Left ventricle myocardium superior (tissue), 1 donor: ENCODE results near the gene TJAP1. TPM values are rescaled to one million over a fixed set of nuclear protein-coding genes. Genes with fewer than 3 reads are reported as not detected.
"Not testable (repeated sequence)": the region's sequence is repeated elsewhere in the genome, so short reads cannot be mapped to it uniquely, and the experiment has no call there.

ENCODE experiments used
- ATAC-seq: fragments of 200-7000 bp; cut with Tn5 transposase; one replicate; pipeline ENCODE4 v1.9.1; 2020; ENCODE audit warnings: mild to moderate bottlenecking, moderate library complexity
- DNase-seq: peaks from one replicate; pipeline ENCODE4 v3.0.0-alpha.2; 2020
- intact Hi-C: fragments of 100-400 bp; cut with micrococcal nuclease; formaldehyde crosslinking; loops from one replicate; pipeline ENCODE4 v1.11.0; 2022
- total RNA-seq: library from RNA; stranded (reverse); fragmentation: NEBNext Ultra II Directional; extraction: Animal tissue kit (Norgen Biotek cat#: 25700); gene quantifications from one replicate; pipeline ENCODE4 v1.2.1, GENCODE V29; 2021
- donor health status: DM: no; HTN: yes; CAD: no; lungs with severe emphysema.

The TJAP1 gene
- total RNA-seq, 1 donor from 2014 or later = 23.2 TPM

GRCh38 chr6:43511824-43512415, 34.5 kb downstream of the TJAP1 start:
- intact Hi-C loops = no loop called here
- peak; percentile 76 for DNase-seq
- peak; percentile 51 for ATAC-seq

GRCh38 chr6:43515808-43516207, 38.4 kb downstream of the TJAP1 start:
- intact Hi-C loops = no loop called here
- ATAC-seq (no peak), DNase-seq (no peak)

- intact Hi-C loops = no loop called here
- no peak for DNase-seq
- no peak for ATAC-seq
These were observed 39.0 kb downstream of the TJAP1 start for GRCh38 chr6:43516367-43516696.

- peak; percentile 97 for DNase-seq
- peak; percentile 93 for ATAC-seq
- intact Hi-C loops = no loop called here
These were observed 39.5 kb downstream of the TJAP1 start, which contains the start of the genes POLR1C and YIPF3 for GRCh38 chr6:43516697-43517504. Gene POLR1C, plus strand, starts transcription at chr6:43517089. Its CDS starts 21 bp downstream, at chr6:43517110. Gene YIPF3, minus strand, starts transcription at chr6:43516926. Its CDS starts 119 bp downstream, at chr6:43516807.

- no peak for ATAC-seq
- intact Hi-C loops = no loop called here
- no peak for DNase-seq
These were observed 40.4 kb downstream of the TJAP1 start for GRCh38 chr6:43517505-43518357.

- DNase-seq (no peak), ATAC-seq (no peak)
- intact Hi-C loops = no loop called here
These were observed 42.7 kb downstream of the TJAP1 start for GRCh38 chr6:43520097-43520496.

- DNase-seq = no peak
- intact Hi-C loops = no loop called here
- peak; percentile 60 for ATAC-seq
These were observed 44.5 kb downstream of the TJAP1 start for GRCh38 chr6:43521836-43522235.

GRCh38 chr6:43522547-43523261, 45.3 kb downstream of the TJAP1 start:
- intact Hi-C loops = no loop called here
- ATAC-seq = no peak
- no peak for DNase-seq

GRCh38 chr6:43523284-43523683, 45.9 kb downstream of the TJAP1 start:
- no peak for ATAC-seq
- no peak for DNase-seq
- intact Hi-C loops = no loop called here

GRCh38 chr6:43524483-43524961, 47.2 kb downstream of the TJAP1 start:
- ATAC-seq (no peak), DNase-seq (no peak)
- intact Hi-C loops = no loop called here

GRCh38 chr6:43532201-43532600, 54.8 kb downstream of the TJAP1 start:
- DNase-seq = no peak
- no peak for ATAC-seq
- intact Hi-C loops = no loop called here

- DNase-seq, ATAC-seq, intact Hi-C loops: not testable (repeated sequence)
These were observed 61.6 kb downstream of the TJAP1 start for GRCh38 chr6:43538986-43539385.

GRCh38 chr6:43539409-43539808, 62.0 kb downstream of the TJAP1 start:
- ATAC-seq, intact Hi-C loops, DNase-seq: not testable (repeated sequence)

GRCh38 chr6:43540507-43540906, 63.1 kb downstream of the TJAP1 start:
- no peak for DNase-seq
- ATAC-seq = no peak
- intact Hi-C loops = no loop called here

GRCh38 chr6:43541774-43542471, 64.6 kb downstream of the TJAP1 start:
- intact Hi-C loops = no loop called here
- DNase-seq (no peak), ATAC-seq (no peak)

GRCh38 chr6:43544461-43544860, 67.1 kb downstream of the TJAP1 start:
- no peak for ATAC-seq
- intact Hi-C loops = no loop called here
- no peak for DNase-seq

- ATAC-seq (no peak), DNase-seq (no peak)
- intact Hi-C loops = no loop called here
These were observed 69.9 kb downstream of the TJAP1 start for GRCh38 chr6:43547222-43547621.
